OCI-LY3 (cell line): ENCODE measurements around the gene KLHDC7A.

Experiments
- EZH2phosphoT487 ChIP-seq: fragments of 200-600 bp; shearing (Covaris generic); IDR thresholded peaks from 2 replicates; pipeline ENCODE4 v1.6.1; 2018; ENCODE audit warnings: antibody characterized with exemption, mixed run types, low read depth
- TF ChIP-seq, protein P1 (sequence below): fragments of 200-600, 300-600 bp; sonication (generic); IDR thresholded peaks from 2 replicates; pipeline ENCODE4 v1.5.1; 2014; ENCODE audit warnings: antibody characterized with exemption, low read length, low read depth

DNA sequence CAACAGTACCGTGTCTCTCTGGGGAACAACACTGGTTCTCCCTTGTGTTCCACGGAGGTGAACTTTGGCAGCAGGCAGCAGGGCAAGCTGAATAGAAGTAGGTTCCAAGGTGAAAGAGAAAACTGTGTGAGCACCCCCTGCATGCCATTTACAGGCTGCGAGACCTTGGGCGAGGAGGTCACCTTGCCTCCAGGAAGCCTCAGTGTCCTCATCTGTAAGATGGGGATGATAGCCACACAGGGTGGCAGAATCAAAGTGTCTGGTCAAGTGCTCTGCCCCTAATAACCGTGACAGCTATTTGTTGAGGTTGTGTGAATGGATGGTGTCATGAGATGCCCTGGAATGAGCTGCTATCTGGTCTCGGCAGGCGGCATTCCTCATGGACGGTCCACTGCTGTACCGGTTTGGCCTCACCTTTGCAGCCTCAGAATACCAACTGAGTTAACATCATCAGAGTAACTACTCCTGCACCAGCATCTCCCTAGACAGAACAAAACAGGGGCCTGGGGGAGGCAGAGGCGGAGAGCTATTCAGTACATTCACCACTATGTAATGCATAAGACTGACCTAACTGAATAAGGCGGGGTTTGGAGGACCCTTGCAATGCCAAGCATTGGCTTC lies 7.4 kb upstream of the KLHDC7A start:
- TF ChIP-seq, protein P1, sequence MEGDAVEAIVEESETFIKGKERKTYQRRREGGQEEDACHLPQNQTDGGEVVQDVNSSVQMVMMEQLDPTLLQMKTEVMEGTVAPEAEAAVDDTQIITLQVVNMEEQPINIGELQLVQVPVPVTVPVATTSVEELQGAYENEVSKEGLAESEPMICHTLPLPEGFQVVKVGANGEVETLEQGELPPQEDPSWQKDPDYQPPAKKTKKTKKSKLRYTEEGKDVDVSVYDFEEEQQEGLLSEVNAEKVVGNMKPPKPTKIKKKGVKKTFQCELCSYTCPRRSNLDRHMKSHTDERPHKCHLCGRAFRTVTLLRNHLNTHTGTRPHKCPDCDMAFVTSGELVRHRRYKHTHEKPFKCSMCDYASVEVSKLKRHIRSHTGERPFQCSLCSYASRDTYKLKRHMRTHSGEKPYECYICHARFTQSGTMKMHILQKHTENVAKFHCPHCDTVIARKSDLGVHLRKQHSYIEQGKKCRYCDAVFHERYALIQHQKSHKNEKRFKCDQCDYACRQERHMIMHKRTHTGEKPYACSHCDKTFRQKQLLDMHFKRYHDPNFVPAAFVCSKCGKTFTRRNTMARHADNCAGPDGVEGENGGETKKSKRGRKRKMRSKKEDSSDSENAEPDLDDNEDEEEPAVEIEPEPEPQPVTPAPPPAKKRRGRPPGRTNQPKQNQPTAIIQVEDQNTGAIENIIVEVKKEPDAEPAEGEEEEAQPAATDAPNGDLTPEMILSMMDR = no peak
- TF ChIP-seq EZH2phosphoT487 = no peak
